Right lobe of liver (tissue), 6 donors: ENCODE measurements around the gene RUVBL2. TPM values are rescaled to one million over a fixed set of nuclear protein-coding genes. Genes with fewer than 3 reads are reported as not detected.

Experiments
- ATAC-seq, 4 donors: fragments of 200-7000 bp; cut with Tn5 transposase; one replicate each; pipeline ENCODE4 v1.9.1; 2020; ENCODE audit warnings: mild to moderate bottlenecking in 4 of 4, moderate library complexity in 4 of 4
- DNase-seq, 3 donors: peaks; one replicate each; pipeline ENCODE4 v3.0.0-alpha.2; 2020
- H3K27ac ChIP-seq, 3 donors: fragments of 200-600 bp; one replicate each; pipeline ENCODE4 v1.8.0; 2022
- H3K27me3 ChIP-seq, 2 donors: fragments of 200-600 bp; one replicate each; pipeline ENCODE4 v1.8.0; 2022
- H3K36me3 ChIP-seq, 4 donors: fragments of 200-600 bp; sonication (generic) in 1 of 4; one replicate each; pipeline versions ENCODE4 v1.5.1 to v1.8.0; 2017 to 2022; ENCODE audit warnings: control low read depth in 1 of 4
- H3K4me1 ChIP-seq, 4 donors: fragments of 200-600 bp; sonication (generic) in 1 of 4; one replicate each; pipeline versions ENCODE4 v1.5.1 to v1.8.0; 2017 to 2022; ENCODE audit warnings: control low read depth in 1 of 4
- H3K4me3 ChIP-seq, 3 donors: fragments of 200-600 bp; one replicate each; pipeline ENCODE4 v1.8.0; 2022
- H3K9me3 ChIP-seq, 4 donors: fragments of 200-600 bp; sonication (generic) in 1 of 4; one replicate each; pipeline versions ENCODE4 v1.5.1 to v1.8.0; 2017 to 2022; ENCODE audit warnings: control low read depth in 1 of 4
- POLR2A ChIP-seq: fragments of 450-650 bp; IDR thresholded peaks from one replicate; pipeline ENCODE4 v1.6.1; 2017; ENCODE audit warnings: antibody characterized with exemption, mild to moderate bottlenecking
- WGBS: methylation state at CpG from one replicate; pipeline ENCODE4 v1.1.6; 2018; ENCODE audit warnings: low coverage, low lambda C conversion rate; ENCODE audit not compliant: insufficient coverage; ENCODE audit errors: missing lambda C conversion rate; 5-methylcytosine and 5-hydroxymethylcytosine counted together
- intact Hi-C, 2 donors: fragments of 100-400 bp; cut with DNase I; formaldehyde crosslinking; loops; one replicate each; pipeline versions ENCODE4 v1.11.2 to v1.14.1; 2022
- total RNA-seq, 6 experiments: library from RNA; depleted of rRNA in 2 of 6; stranded (reverse); fragments of >200 nt in 2 of 6; fragmentation: NEBNext Ultra II Directional in 3 of 6; extraction: Animal tissue kit (Norgen Biotek cat#: 25700) in 3 of 6; gene quantifications; one replicate each; pipeline versions ENCODE4 v1.1.0 to v1.2.4, GENCODE V29; 2016 to 2023
- TF ChIP-seq, protein P1 (sequence below), 4 donors: fragments of 200-600 bp in 3 of 4; fragments of 450-650 bp in 1 of 4; IDR thresholded peaks; one replicate each; pipeline versions ENCODE4 v1.5.1 to v1.8.0; 2016 to 2022; ENCODE audit warnings: antibody characterized with exemption in 4 of 4, mild to moderate bottlenecking in 2 of 4
- donor health status: DM: no; HTN: yes; CAD: no.
- donor health status: DM: no; HTN: no; CAD: no.
- donor health status: DM: no; HTN: no; CAD: no.
- donor health status: DM: no; HTN: yes; CAD: no.
- donor health status: DM: no; HTN: yes; CAD: no.

The RUVBL2 gene
- total RNA-seq, 6 experiments from 2014 or later: 22.8 to 66.7 (median 32.3) TPM

DNA sequence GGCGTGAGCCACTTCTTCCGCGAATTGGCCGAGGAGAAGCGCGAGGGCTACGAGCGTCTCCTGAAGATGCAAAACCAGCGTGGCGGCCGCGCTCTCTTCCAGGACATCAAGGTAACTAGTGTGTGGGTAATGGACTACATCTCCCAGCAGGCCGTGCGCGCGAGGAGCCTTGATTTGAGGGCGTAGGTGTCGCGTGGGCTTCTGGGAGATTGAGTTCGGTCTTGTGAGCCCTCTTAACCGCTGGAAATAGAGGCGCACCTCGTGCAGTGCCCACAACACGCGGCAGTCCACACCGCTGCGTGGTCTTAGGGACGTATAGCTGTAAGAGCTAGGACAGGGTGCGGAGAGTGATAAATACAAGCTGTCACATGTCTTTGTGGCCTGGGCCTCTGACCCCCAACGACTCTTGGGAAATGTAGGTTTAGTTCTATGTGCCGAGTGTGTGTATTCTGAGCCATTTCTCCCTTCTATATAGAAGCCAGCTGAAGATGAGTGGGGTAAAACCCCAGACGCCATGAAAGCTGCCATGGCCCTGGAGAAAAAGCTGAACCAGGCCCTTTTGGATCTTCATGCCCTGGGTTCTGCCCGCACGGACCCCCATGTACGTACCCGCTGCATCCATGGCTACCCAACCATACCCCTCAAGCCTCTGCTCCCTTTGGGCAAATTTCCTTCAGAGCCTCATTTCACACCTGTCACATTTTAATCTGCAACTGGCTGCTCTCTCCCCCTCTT is 27.7 kb upstream of the RUVBL2 start:
- TF ChIP-seq POLR2A: no peak
- TF ChIP-seq, protein P1, sequence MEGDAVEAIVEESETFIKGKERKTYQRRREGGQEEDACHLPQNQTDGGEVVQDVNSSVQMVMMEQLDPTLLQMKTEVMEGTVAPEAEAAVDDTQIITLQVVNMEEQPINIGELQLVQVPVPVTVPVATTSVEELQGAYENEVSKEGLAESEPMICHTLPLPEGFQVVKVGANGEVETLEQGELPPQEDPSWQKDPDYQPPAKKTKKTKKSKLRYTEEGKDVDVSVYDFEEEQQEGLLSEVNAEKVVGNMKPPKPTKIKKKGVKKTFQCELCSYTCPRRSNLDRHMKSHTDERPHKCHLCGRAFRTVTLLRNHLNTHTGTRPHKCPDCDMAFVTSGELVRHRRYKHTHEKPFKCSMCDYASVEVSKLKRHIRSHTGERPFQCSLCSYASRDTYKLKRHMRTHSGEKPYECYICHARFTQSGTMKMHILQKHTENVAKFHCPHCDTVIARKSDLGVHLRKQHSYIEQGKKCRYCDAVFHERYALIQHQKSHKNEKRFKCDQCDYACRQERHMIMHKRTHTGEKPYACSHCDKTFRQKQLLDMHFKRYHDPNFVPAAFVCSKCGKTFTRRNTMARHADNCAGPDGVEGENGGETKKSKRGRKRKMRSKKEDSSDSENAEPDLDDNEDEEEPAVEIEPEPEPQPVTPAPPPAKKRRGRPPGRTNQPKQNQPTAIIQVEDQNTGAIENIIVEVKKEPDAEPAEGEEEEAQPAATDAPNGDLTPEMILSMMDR (IDR thresholded peaks at IDR 0.05): no peak
- intact Hi-C loops: loop anchor here in 1 of 2 donors (10.0 kb wide), 1 partner anchor 61 kb away; the partner anchor contains the start of gene NUCB1
- 10% methylated on average over 14 of the region's 36 CpGs for WGBS
- peaks cover 0 to 26% (median 1%) of the 10 kb centered on the region in 4 donors for H3K36me3 ChIP-seq
- peak overlapping the region; percentile 93 to 99 (median 97) for H3K27ac ChIP-seq
- H3K9me3 ChIP-seq: no peaks in the 10 kb centered on the region
- peak overlapping the region; percentile 84 to 97 (median 87) for H3K4me3 ChIP-seq
- peaks cover 0 to 21% (median 0%) of the 10 kb centered on the region in 4 donors for H3K4me1 ChIP-seq
- peak; percentile 78 to 85 (median 82) for DNase-seq
- no peaks in the 10 kb centered on the region for H3K27me3 ChIP-seq
- ATAC-seq: peak; percentile 2 to 24 (median 10)

DNA sequence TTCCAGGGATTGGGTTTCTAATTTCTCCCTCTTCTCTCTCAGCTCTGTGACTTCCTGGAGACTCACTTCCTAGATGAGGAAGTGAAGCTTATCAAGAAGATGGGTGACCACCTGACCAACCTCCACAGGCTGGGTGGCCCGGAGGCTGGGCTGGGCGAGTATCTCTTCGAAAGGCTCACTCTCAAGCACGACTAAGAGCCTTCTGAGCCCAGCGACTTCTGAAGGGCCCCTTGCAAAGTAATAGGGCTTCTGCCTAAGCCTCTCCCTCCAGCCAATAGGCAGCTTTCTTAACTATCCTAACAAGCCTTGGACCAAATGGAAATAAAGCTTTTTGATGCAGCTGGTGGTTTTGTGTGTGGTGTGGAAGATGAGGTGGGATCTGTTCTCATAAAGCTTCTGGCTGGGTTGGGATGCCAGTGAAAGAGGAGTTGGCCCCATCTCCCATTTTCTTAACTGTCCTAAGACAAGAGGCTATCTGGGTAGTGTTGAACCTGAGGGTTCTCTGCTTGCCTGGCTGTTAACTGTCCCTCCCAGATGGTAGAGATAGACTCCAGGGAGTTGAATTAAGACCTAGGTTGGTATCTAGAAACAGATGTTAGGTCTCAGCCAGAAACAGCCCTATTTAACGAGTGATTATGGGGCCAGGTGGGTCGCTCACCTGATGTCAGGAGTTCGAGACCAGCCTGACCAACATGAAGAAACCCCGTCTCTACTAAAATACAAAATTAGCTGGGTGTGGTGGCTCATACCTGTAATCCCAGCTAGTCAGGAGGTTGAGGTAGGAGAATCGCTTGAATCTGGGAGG is 26.9 kb upstream of the RUVBL2 start:
- no peaks in the 10 kb centered on the region for H3K9me3 ChIP-seq
- TF ChIP-seq, protein P1 (IDR thresholded peaks at IDR 0.05): no peak
- peak; percentile 16 for TF ChIP-seq POLR2A
- no peaks in the 10 kb centered on the region for H3K27me3 ChIP-seq
- H3K36me3 ChIP-seq: peaks cover 0 to 26% (median 1%) of the 10 kb centered on the region in 4 donors
- DNase-seq: peak in 1 of 3 donors; percentile 50
- peak overlapping the region; percentile 84 to 97 (median 87) for H3K4me3 ChIP-seq
- 20% methylated on average over 5 of the region's 10 CpGs for WGBS
- intact Hi-C loops: loop anchor here in 1 of 2 donors (10.0 kb wide), 1 partner anchor 62 kb away; the partner anchor contains the start of gene NUCB1
- peaks cover 0 to 16% (median 0%) of the 10 kb centered on the region in 4 donors for H3K4me1 ChIP-seq
- ATAC-seq: peak in 1 of 4 donors; percentile 0
- peak overlapping the region; percentile 93 to 99 (median 97) for H3K27ac ChIP-seq

DNA sequence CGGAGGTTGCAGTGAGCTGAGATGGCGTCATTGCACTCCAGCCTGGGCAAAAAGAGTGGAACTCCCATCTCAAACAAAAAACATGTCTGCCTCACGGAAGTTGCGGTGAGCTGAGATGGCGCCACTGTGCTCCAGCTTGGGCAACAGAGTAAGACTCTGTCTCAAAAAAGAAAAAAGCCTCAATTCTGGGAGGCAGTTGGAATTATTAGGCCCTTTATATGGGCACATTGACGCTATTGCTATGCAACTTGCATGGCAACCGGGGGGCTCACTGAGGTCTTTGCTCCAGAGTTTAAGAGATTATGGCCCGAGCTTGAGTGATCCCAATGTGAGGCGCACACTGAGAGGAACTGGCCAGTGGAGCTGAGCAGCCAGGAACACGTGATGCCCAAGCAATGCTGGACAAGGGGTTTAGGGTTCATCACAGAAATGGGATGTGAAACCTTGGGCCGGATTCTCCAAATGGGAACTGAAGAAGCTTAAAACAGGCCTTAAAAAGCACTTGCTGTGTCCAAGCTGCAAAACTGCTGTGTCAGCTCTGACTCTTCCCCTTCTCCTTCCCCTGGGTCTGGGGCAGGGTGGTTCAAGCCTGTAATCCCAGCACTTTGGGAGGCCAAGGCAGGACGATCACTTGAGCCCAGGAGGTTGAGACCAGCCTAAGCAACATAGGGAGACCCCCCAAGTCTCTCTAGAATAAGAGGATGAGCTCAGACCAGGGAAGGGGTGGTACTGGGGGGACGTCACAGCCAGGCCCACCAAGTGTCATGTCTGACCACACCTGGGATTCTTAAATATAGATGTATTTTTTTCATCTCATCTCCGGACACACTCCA is 26.1 kb upstream of the RUVBL2 start:
- Histone ChIP-seq H3K27me3 (no peaks in the 10 kb centered on the region), H3K36me3 (peaks cover 0 to 28% (median 1%) of the 10 kb centered on the region in 4 donors), H3K4me3 (peak overlapping the region; percentile 84 to 97 (median 87)), H3K27ac (peak overlapping the region; percentile 93 to 99 (median 97)), H3K9me3 (no peaks in the 10 kb centered on the region), H3K4me1 (peaks cover 0 to 11% (median 0%) of the 10 kb centered on the region in 4 donors)
- intact Hi-C loops: loop anchor here in 1 of 2 donors (10.0 kb wide), 1 partner anchor 63 kb away; the partner anchor contains the start of gene NUCB1
- ATAC-seq (peak; percentile 0 to 23 (median 9)), DNase-seq (peak; percentile 66 to 85 (median 76))
- 27% methylated on average over 10 of the region's 14 CpGs for WGBS
- peak; percentile 31 for TF ChIP-seq POLR2A
- TF ChIP-seq, protein P1 (IDR thresholded peaks at IDR 0.05): no peak
